ENCODE results near the gene WDR55. TPM values are rescaled to one million over a fixed set of nuclear protein-coding genes. Genes with fewer than 3 reads are reported as not detected.

Gene WDR55
- total and polyA plus RNA-seq, 2 of the 8 experiments (the other 6 are each of a cell fraction or from before 2014, with no cell fraction given) = 15.3 to 22.7 TPM

DNA sequence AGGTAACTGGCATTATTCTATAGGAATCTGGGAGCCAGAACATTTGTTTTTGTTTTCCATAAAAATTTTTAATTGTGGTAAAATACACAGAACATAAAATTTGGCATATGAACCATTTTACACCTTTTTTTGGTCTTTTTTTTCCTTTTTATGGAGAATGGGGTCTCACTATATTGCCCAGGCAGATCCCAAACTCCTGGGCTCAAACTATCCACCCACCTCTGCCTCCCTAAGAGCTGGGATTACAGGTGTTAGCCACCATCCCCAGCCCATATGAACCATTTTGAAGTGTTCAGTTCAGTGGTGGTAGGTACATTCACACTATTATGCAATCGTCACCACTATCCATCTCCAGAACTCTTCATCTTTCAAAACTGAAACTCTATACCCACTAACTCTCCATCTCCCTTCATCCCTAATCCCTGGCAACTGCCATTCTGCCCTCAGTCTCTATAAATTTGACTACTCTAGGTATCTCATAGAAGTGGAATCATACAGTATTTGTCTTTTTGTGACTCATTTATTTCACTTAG, 48.9 kb downstream of the WDR55 start:
- H3K18ac ChIP-seq (ENCODE audit: extremely low read depth, low read length) = no peak overlapping the region
- H2BK12ac ChIP-seq (ENCODE audit: low read depth, low read length) = no peak overlapping the region
- H3K23me2 ChIP-seq (ENCODE audit: low read depth, low read length) = peaks cover 5% of the 10 kb centered on the region; the same call in 1 of the 2 replicates
- H3K36me3 ChIP-seq (ENCODE audit: control insufficient read depth in 2 of 4, insufficient read depth in 4 of 4, low read length in 3 of 4) = no peaks in the 10 kb centered on the region
- H2AK5ac ChIP-seq (ENCODE audit: low read depth, low read length) = no peak overlapping the region
- no peak overlapping the region for H3K14ac ChIP-seq (ENCODE audit: insufficient read length)
- no peak overlapping the region for H2BK120ac ChIP-seq (replicated peaks; ENCODE audit: low read depth, low read length)
- no peaks in the 10 kb centered on the region for H3K79me2 ChIP-seq (ENCODE audit: control insufficient read depth in 1 of 2, insufficient read depth in 2 of 2, low read length in 2 of 2)
- WGBS, 2 experiments (ENCODE audit: extremely low coverage in 1 of 2, insufficient coverage in 1 of 2, insufficient read length in 1 of 2, insufficient replicate concordance in 2 of 2, low coverage in 1 of 2, low lambda C conversion rate in 2 of 2, missing lambda C conversion rate in 1 of 2) = 91% methylated on average over 1 of the region's 1 CpG; no CpG with 5 or more reads in 1 of the 2 experiments
- H2BK20ac ChIP-seq (ENCODE audit: low read length) = no peak overlapping the region
- no peak overlapping the region for H4K5ac ChIP-seq (ENCODE audit: insufficient read length, low read depth, low read length)
- ChIA-PET POLR2A (ENCODE audit: partially characterized antibody) (no interaction called here), CTCF (ENCODE audit: partially characterized antibody) (no interaction called here)
- no peak overlapping the region for H4K91ac ChIP-seq (replicated peaks; ENCODE audit: insufficient read length, low read length)
- FAIRE-seq (no peak), DNase-seq (ENCODE audit: low read depth in 1 of 2, low spot score in 2 of 2) (no peak)
- H3K4ac ChIP-seq (replicated peaks; ENCODE audit: insufficient read length, low read depth, low read length) = no peak overlapping the region
- H3K56ac ChIP-seq (replicated peaks; ENCODE audit: insufficient read length, low read depth, low read length) = no peak overlapping the region
- H2AFZ ChIP-seq (ENCODE audit: low read length) = no peak overlapping the region
- no peak overlapping the region for H2BK15ac ChIP-seq (ENCODE audit: low read length)
- no peak overlapping the region for H3K23ac ChIP-seq (ENCODE audit: insufficient read length)
- H4K8ac ChIP-seq (ENCODE audit: extremely low read depth, insufficient read depth, low read length) = no peak overlapping the region
- no peak overlapping the region for H3K9ac ChIP-seq (replicated peaks in 1 of 4; ENCODE audit: extremely low read depth in 1 of 4, low read depth in 3 of 4, low read length in 3 of 4)
- H3K27ac ChIP-seq (ENCODE audit: low read depth, low read length) = no peak overlapping the region
- no peaks in the 10 kb centered on the region for H3K4me1 ChIP-seq (replicated peaks in 1 of 4; ENCODE audit: control insufficient read depth in 3 of 4, insufficient read depth in 4 of 4, low read length in 3 of 4)
- no peaks in the 10 kb centered on the region for H4K20me1 ChIP-seq (replicated peaks in 1 of 2; ENCODE audit: control insufficient read depth in 1 of 2, insufficient read depth in 2 of 2, low read length in 2 of 2)
- no peaks in the 10 kb centered on the region for H3K79me1 ChIP-seq (ENCODE audit: low read depth, low read length)
- H2BK5ac ChIP-seq (ENCODE audit: low read depth, low read length) = no peak overlapping the region
- no peak overlapping the region for H3K4me2 ChIP-seq (ENCODE audit: insufficient read depth in 1 of 2, low read depth in 2 of 2, low read length in 2 of 2)
- H3K9me3 ChIP-seq (ENCODE audit: insufficient read depth in 2 of 2, low read depth in 1 of 2, low read length in 1 of 2) = no peaks in the 10 kb centered on the region
- no peak overlapping the region for H3K4me3 ChIP-seq (ENCODE audit: extremely low read depth in 1 of 4, insufficient read depth in 2 of 4, low read depth in 3 of 4, low read length in 4 of 4)
- no peaks in the 10 kb centered on the region for H3K27me3 ChIP-seq (replicated peaks in 1 of 4; ENCODE audit: control insufficient read depth in 3 of 4, extremely low read depth in 1 of 4, insufficient read depth in 3 of 4, low read length in 3 of 4)
- TF ChIP-seq EP300 (IDR thresholded peaks at IDR 0.05; ENCODE audit: borderline replicate concordance in 1 of 2, low read depth in 2 of 2, low read length in 2 of 2) (no peak), POLR2A (IDR thresholded peaks at IDR 0.05; ENCODE audit: control extremely low read depth in 1 of 2, low read depth in 2 of 2, low read length in 2 of 2) (no peak), FOSL1 (IDR thresholded peaks at IDR 0.05; ENCODE audit: insufficient read depth, low read depth, low read length) (no peak), GABPA (IDR thresholded peaks at IDR 0.05; ENCODE audit: borderline replicate concordance, insufficient read depth, low read length) (no peak), NANOG (IDR thresholded peaks at IDR 0.05; ENCODE audit: insufficient read depth, low read depth, low read length, poor library complexity, severe bottlenecking) (no peak), CTBP2 (IDR thresholded peaks at IDR 0.05; ENCODE audit: borderline replicate concordance, insufficient read depth, insufficient read length, low read length) (no peak), CBX5 (IDR thresholded peaks at IDR 0.05; ENCODE audit: low read depth, low read length) (no peak), RAD21 (IDR thresholded peaks at IDR 0.05 in 1 of 2, conservative IDR thresholded peaks at IDR 0.05 in 1 of 2; ENCODE audit: low read depth in 2 of 2, low read length in 2 of 2) (no peak), RFX5 (IDR thresholded peaks at IDR 0.05; ENCODE audit: borderline replicate concordance, low read depth, low read length) (no peak), ZNF274 (IDR thresholded peaks at IDR 0.05; ENCODE audit: borderline replicate concordance, extremely low read depth, low read length) (no peak), SIX5 (IDR thresholded peaks at IDR 0.05; ENCODE audit: low read depth, low read length) (no peak)
- TF ChIP-seq, protein P1, sequence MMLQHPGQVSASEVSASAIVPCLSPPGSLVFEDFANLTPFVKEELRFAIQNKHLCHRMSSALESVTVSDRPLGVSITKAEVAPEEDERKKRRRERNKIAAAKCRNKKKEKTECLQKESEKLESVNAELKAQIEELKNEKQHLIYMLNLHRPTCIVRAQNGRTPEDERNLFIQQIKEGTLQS (IDR thresholded peaks at IDR 0.05; ENCODE audit: insufficient read depth, low read depth, low read length) = no peak

All from H1 (cell line).